ENCODE results near the gene SELENBP1.

The SELENBP1 gene

DNA sequence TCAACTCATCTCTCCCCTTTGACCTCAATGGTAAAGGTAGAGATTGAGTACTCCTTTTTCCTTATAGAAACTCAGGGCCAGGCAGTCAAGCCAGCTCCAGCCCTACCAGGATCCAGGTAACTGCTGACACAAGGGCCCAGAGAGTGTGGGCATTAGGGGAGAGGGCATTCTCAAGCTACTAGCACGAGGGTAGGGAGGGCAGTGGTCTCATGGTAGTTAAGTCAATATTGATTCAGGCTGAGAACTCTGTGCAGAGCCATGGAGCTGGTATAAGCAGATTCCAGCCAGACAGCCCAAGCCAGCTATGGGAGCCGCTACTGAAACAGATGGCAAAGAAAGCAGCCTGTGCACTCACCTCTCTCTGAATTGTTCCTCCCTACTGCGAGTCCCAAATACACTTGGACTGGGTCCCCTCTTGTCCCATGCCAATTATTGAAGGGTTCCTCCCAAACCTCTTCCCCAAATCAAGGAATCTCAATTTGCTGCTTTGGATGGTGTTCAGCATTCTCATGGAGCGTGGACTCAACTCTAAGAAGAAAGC is 48.0 kb downstream of the SELENBP1 start:
- Mint-ChIP-seq H3K4me1 (peaks cover 55% of the 10 kb centered on the region), H3K36me3 (ENCODE audit: low read depth) (peaks cover 42% of the 10 kb centered on the region), H3K27ac (peak overlapping the region in 1 of 3 experiments; percentile 51), H3K9me3 (no peaks in the 10 kb centered on the region), H3K27me3 (ENCODE audit: low read depth) (no peaks in the 10 kb centered on the region), H3K4me3 (peak overlapping the region; percentile 19 to 53 (median 52))
- TF ChIP-seq, protein P1, sequence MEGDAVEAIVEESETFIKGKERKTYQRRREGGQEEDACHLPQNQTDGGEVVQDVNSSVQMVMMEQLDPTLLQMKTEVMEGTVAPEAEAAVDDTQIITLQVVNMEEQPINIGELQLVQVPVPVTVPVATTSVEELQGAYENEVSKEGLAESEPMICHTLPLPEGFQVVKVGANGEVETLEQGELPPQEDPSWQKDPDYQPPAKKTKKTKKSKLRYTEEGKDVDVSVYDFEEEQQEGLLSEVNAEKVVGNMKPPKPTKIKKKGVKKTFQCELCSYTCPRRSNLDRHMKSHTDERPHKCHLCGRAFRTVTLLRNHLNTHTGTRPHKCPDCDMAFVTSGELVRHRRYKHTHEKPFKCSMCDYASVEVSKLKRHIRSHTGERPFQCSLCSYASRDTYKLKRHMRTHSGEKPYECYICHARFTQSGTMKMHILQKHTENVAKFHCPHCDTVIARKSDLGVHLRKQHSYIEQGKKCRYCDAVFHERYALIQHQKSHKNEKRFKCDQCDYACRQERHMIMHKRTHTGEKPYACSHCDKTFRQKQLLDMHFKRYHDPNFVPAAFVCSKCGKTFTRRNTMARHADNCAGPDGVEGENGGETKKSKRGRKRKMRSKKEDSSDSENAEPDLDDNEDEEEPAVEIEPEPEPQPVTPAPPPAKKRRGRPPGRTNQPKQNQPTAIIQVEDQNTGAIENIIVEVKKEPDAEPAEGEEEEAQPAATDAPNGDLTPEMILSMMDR (IDR thresholded peaks at IDR 0.05; ENCODE audit: unreplicated experiment in 3 of 3) = no peak

DNA sequence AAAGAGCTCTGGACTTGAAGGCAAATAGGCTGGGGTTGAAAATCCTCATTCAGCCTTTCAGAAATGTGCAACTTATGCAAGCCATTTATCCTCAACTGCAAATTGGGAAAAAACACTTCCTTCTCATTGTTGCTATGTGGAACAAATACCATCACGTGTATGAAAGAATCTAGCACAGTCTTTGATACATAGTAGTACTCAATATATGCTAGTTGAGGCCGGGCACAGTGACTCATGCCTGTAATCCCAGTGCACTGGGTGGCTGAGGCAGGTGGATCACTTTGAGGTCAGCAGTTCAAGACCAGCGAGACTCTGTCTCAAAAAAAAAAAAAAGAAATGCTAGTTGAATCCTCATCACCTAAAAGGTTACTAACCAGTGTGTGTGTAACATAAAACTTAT is 53.5 kb downstream of the SELENBP1 start:
- TF ChIP-seq, protein P1 (IDR thresholded peaks at IDR 0.05; ENCODE audit: unreplicated experiment in 3 of 3) = no peak
- Mint-ChIP-seq H3K27ac (no peak overlapping the region), H3K4me3 (no peak overlapping the region), H3K36me3 (ENCODE audit: low read depth) (peaks cover 59% of the 10 kb centered on the region), H3K27me3 (ENCODE audit: low read depth) (no peaks in the 10 kb centered on the region), H3K9me3 (no peaks in the 10 kb centered on the region), H3K4me1 (peaks cover 31% of the 10 kb centered on the region)

DNA sequence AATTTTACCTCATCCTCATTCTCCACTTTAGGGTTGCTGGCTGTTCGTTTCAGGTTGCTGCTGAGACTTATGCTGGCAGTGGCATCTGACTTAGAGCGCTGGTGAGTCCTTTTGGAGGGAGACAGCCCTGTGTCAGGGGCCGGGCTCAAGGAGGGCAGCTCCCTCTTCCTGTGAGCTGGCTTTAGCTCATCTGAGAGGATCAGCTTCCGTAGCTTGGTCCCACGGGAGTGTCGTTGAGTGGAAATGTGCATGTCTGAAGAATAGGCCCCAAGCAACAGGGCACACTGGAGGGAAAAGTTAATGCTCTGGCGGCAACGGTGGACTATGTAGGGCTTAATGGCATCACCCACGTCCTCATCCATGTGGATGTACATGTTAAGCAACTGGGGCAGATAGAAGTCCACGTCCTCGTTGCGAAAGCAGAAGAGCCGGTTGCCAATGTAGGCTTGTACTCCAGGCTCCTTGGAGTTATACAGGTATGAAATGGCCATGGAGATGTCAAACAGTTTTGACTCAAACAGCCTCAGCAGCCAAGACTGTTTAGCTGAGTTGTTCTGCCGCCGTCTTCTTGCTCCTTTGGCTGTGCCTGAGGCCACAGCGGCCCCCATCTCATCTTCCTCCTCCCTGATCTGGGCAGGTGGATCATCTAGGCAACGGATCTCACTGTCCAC is 56.8 kb downstream of the SELENBP1 start:
- H3K27me3 Mint-ChIP-seq (ENCODE audit: low read depth) = no peaks in the 10 kb centered on the region
- TF ChIP-seq, protein P1 (IDR thresholded peaks at IDR 0.05; ENCODE audit: unreplicated experiment in 3 of 3) = no peak
- peaks cover 49% of the 10 kb centered on the region for H3K4me1 Mint-ChIP-seq
- H3K4me3 Mint-ChIP-seq = no peak overlapping the region
- H3K9me3 Mint-ChIP-seq = no peaks in the 10 kb centered on the region
- H3K27ac Mint-ChIP-seq = peak overlapping the region in 1 of 3 experiments; percentile 23
- peaks cover 67% of the 10 kb centered on the region for H3K36me3 Mint-ChIP-seq (ENCODE audit: low read depth)

Data from nephron (organoid).